Measurements from ENCODE around the gene MYCN. TPM values are rescaled to one million over a fixed set of nuclear protein-coding genes. Genes with fewer than 3 reads are reported as not detected.

The MYCN gene
- total RNA-seq, 6 experiments from 2014 or later, result 0.07 to 0.35 (median 0.23) TPM; not detected in 2

DNA sequence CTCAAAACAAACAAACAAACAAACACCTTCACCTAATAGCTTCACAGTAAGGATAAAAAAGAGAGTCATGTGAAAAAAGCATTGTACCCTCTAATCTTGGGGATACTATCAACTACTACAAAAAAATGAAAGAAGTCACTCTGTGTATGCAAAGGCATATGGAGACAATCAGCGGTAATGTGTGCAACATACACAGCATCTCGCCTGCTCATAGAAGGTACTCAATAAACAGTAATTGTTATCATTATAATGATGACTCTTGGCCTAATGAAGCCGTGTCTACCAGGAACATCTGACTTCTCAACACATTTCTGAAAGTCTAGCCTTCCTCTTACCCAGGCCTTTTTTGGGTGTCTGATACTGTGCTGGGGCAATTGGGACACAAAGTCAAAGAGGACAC lies 55.3 kb downstream of the MYCN start:
- Histone ChIP-seq H3K9me3 (no peaks in the 10 kb centered on the region), H3K27ac (no peak overlapping the region), H3K4me3 (no peak overlapping the region), H3K36me3 (no peaks in the 10 kb centered on the region), H3K27me3 (no peaks in the 10 kb centered on the region), H3K4me1 (no peaks in the 10 kb centered on the region)
- DNase-seq (no peak), ATAC-seq (no peak)
- WGBS (ENCODE audit: insufficient coverage, low coverage, low lambda C conversion rate, missing lambda C conversion rate), result 72% methylated on average over 3 of the region's 3 CpGs
- intact Hi-C loops (cut with DNase I), result no loop called here
- no peak for TF ChIP-seq POLR2A (IDR thresholded peaks at IDR 0.05)
- TF ChIP-seq, protein P1, sequence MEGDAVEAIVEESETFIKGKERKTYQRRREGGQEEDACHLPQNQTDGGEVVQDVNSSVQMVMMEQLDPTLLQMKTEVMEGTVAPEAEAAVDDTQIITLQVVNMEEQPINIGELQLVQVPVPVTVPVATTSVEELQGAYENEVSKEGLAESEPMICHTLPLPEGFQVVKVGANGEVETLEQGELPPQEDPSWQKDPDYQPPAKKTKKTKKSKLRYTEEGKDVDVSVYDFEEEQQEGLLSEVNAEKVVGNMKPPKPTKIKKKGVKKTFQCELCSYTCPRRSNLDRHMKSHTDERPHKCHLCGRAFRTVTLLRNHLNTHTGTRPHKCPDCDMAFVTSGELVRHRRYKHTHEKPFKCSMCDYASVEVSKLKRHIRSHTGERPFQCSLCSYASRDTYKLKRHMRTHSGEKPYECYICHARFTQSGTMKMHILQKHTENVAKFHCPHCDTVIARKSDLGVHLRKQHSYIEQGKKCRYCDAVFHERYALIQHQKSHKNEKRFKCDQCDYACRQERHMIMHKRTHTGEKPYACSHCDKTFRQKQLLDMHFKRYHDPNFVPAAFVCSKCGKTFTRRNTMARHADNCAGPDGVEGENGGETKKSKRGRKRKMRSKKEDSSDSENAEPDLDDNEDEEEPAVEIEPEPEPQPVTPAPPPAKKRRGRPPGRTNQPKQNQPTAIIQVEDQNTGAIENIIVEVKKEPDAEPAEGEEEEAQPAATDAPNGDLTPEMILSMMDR (IDR thresholded peaks at IDR 0.05), result no peak

Small RNA genes within 50 kb of the gene (small RNA-seq; reads per million reads assigned to genes)
- gene RF01210, result 0 reads per million in 2 experiments
- 0 reads per million in 2 experiments for gene RN7SL104P
